ENCODE data around the gene ATP6V1C2. TPM values are rescaled to one million over a fixed set of nuclear protein-coding genes. Genes with fewer than 3 reads are reported as not detected.

The ATP6V1C2 gene
- total RNA-seq: 0.13 TPM in 1 of 2 replicates, not detected in the other
- polyA plus RNA-seq: 0.03 and 0.05 TPM in 2 replicates
- polyA plus RNA-seq (2011; cell fraction: cytosol; rRNA removed): 0.03 TPM in 1 of 2 replicates, not detected in the other
- polyA plus RNA-seq (2011; cell fraction: nucleus; rRNA removed): 0.17 and 0.52 TPM in 2 replicates
- 1.8 and 2.3 TPM in 2 replicates for polyA plus RNA-seq (2012)
- polyA minus RNA-seq: not detected in 2 replicates
- polyA minus RNA-seq (2011; cell fraction: cytosol; rRNA and poly(A)+ RNA removed): 3.2 TPM
- polyA minus RNA-seq (2011; cell fraction: nucleus; rRNA and poly(A)+ RNA removed): not detected in 2 replicates
- Bru-seq, nascent RNA: percentile 7 among the genes with signal in this experiment
- not detected for BruChase-seq, experiment 1, labeled RNA remaining after a 6-hour chase
- BruChase-seq, experiment 2, labeled RNA remaining after a 2-hour chase: percentile 3 among the genes with signal in this experiment
- long read RNA-seq, partial matches to known transcripts: 0 of 3 reads
- long read RNA-seq, other reads (novel, unspliced or antisense): 3 of 3 reads

GRCh38 chr2:10721396-10722251 lies at the start of gene ATP6V1C2:
TSS of gene ATP6V1C2 (plus strand) at chr2:10721630. CDS start at chr2:10722850, 1,220 bp downstream.
- no peaks in the 10 kb centered on the region for H3K79me2 ChIP-seq (ENCODE audit: control insufficient read depth, insufficient read depth, low read length)
- no peak for DNase-seq (ENCODE audit: low read depth, low spot score)
- H3K4me3 ChIP-seq (replicated peaks in 1 of 3; ENCODE audit: insufficient read depth in 1 of 3, low read depth in 1 of 3, low read length in 3 of 3): peak within 1 kb of the TSS in 2 of 3 experiments; percentile 42 to 59
- no peaks in the 10 kb centered on the region for H3K9me3 ChIP-seq (replicated peaks; ENCODE audit: control insufficient read depth, insufficient read depth, low read length)
- dilution Hi-C loops (cut with MboI; ENCODE audit: extremely low pct_ligation_motif_present, low sequenced_read_pairs): no loop called here
- TF ChIP-seq MAX (IDR thresholded peaks at IDR 0.05; ENCODE audit: insufficient read depth, insufficient read length) (no peak), EZH2 (IDR thresholded peaks at IDR 0.05; ENCODE audit: borderline replicate concordance, low read depth, low read length, severe bottlenecking) (peak; percentile 88)
- no peak within 1 kb of the TSS for H3K27ac ChIP-seq (ENCODE audit: insufficient read depth, low read depth, low read length)
- H4K20me1 ChIP-seq (replicated peaks; ENCODE audit: control insufficient read depth, extremely low read depth, insufficient read depth, low read length): no peaks in the 10 kb centered on the region
- H3K27me3 ChIP-seq (ENCODE audit: control insufficient read depth in 2 of 2, insufficient read depth in 2 of 2, low read length in 2 of 2): peaks cover 31 to 42% of the 10 kb centered on the region in 2 experiments
- peaks cover 25% of the 10 kb centered on the region for H3K4me1 ChIP-seq (ENCODE audit: control insufficient read depth, extremely low read depth, insufficient read depth, low read length)
- ChIA-PET CTCF (interaction anchor here (1.0 to 1.6 kb wide), 3 partner anchors 11 to 18 kb away, joined by 3 read pairs; no protein-coding TSS in a partner anchor), POLR2A (no interaction called here)
- peak within 1 kb of the TSS; percentile 82 for H2AFZ ChIP-seq (ENCODE audit: low read depth, low read length)
- no peak within 1 kb of the TSS for H3K9ac ChIP-seq (replicated peaks; ENCODE audit: extremely low read depth, insufficient read depth, low read length)
- intact Hi-C loops (cut with micrococcal nuclease): no loop called here
- H3K9me1 ChIP-seq (replicated peaks; ENCODE audit: control insufficient read depth, extremely low read depth, insufficient read depth, low read length): no peaks in the 10 kb centered on the region
- no TSS peak for BruUV-seq (replicated peaks)
- H3K4me2 ChIP-seq (ENCODE audit: insufficient read depth, low read length): peak within 1 kb of the TSS; percentile 82
- no peaks in the 10 kb centered on the region for H3K36me3 ChIP-seq (ENCODE audit: control insufficient read depth in 2 of 2, extremely low read depth in 1 of 2, insufficient read depth in 2 of 2, low read length in 2 of 2)
- FAIRE-seq: no peak

- Histone ChIP-seq H3K27ac (ENCODE audit: insufficient read depth, low read depth, low read length) (no peak overlapping the region), H3K79me2 (ENCODE audit: control insufficient read depth, insufficient read depth, low read length) (peaks cover 5% of the 10 kb centered on the region), H3K27me3 (ENCODE audit: control insufficient read depth in 2 of 2, insufficient read depth in 2 of 2, low read length in 2 of 2) (no peaks in the 10 kb centered on the region), H3K9me3 (replicated peaks; ENCODE audit: control insufficient read depth, insufficient read depth, low read length) (no peaks in the 10 kb centered on the region), H2AFZ (ENCODE audit: low read depth, low read length) (no peak overlapping the region), H3K36me3 (ENCODE audit: control insufficient read depth in 2 of 2, extremely low read depth in 1 of 2, insufficient read depth in 2 of 2, low read length in 2 of 2) (peaks cover 0 to 9% of the 10 kb centered on the region in 2 experiments), H3K9ac (replicated peaks; ENCODE audit: extremely low read depth, insufficient read depth, low read length) (no peak overlapping the region), H3K4me1 (ENCODE audit: control insufficient read depth, extremely low read depth, insufficient read depth, low read length) (no peaks in the 10 kb centered on the region), H4K20me1 (replicated peaks; ENCODE audit: control insufficient read depth, extremely low read depth, insufficient read depth, low read length) (no peaks in the 10 kb centered on the region), H3K4me2 (ENCODE audit: insufficient read depth, low read length) (no peak overlapping the region), H3K9me1 (replicated peaks; ENCODE audit: control insufficient read depth, extremely low read depth, insufficient read depth, low read length) (no peaks in the 10 kb centered on the region), H3K4me3 (replicated peaks in 1 of 3; ENCODE audit: insufficient read depth in 1 of 3, low read depth in 1 of 3, low read length in 3 of 3) (no peak overlapping the region)
- DNase-seq (ENCODE audit: low read depth, low spot score): no peak
- no peak for TF ChIP-seq MYC (IDR thresholded peaks at IDR 0.05; ENCODE audit: low read depth, low read length)
- no peak for TF ChIP-seq POLR2AphosphoS5 (IDR thresholded peaks at IDR 0.05; ENCODE audit: insufficient read depth, low read depth, low read length)
- TF ChIP-seq CTCF (IDR thresholded peaks at IDR 0.05; ENCODE audit: extremely low read depth in 1 of 2, insufficient read depth in 1 of 2, low read depth in 1 of 2, low read length in 2 of 2): no peak
- no peak for TF ChIP-seq EZH2 (IDR thresholded peaks at IDR 0.05; ENCODE audit: borderline replicate concordance, low read depth, low read length, severe bottlenecking)
- TF ChIP-seq FOS (IDR thresholded peaks at IDR 0.05; ENCODE audit: borderline replicate concordance, insufficient read depth, low read length): no peak
- no TSS peak for BruUV-seq (replicated peaks)
- intact Hi-C loops (cut with micrococcal nuclease): no loop called here
- dilution Hi-C loops (cut with MboI; ENCODE audit: extremely low pct_ligation_motif_present, low sequenced_read_pairs): no loop called here
- POLR2A ChIA-PET: no interaction called here
- FAIRE-seq: no peak
- CTCF ChIA-PET: interaction anchor here (1.1 to 1.6 kb wide), 2 partner anchors 11 to 16 kb away, joined by 3 read pairs; no protein-coding TSS in a partner anchor
These were observed 46.3 kb upstream of the ATP6V1C2 start for GRCh38 chr2:10675131-10675530.

Measured in endothelial cell of umbilical vein (primary cell).